GM18870 (cell line): Measurements from ENCODE around the gene BCAS3.

Experiments used
- ATAC-seq: cut with Tn5 transposase; IDR thresholded peaks from one replicate; pipeline ENCODE4 v1.9.1; 2021; ENCODE audit warnings: moderate library complexity; ENCODE audit not compliant: unreplicated experiment

Gene BCAS3

GRCh38 chr17:61116577-61116976 is 438.9 kb downstream of the BCAS3 start:
- no peak for ATAC-seq

- no peak for ATAC-seq
Measured at GRCh38 chr17:61117983-61118382, 440.3 kb downstream of the BCAS3 start.

- no peak for ATAC-seq
Measured at GRCh38 chr17:61118871-61119270, 441.2 kb downstream of the BCAS3 start.

- no peak for ATAC-seq
Measured at GRCh38 chr17:61122326-61122913, 444.8 kb downstream of the BCAS3 start.

- ATAC-seq = no peak
Measured at GRCh38 chr17:61124562-61124961, 446.9 kb downstream of the BCAS3 start.

- ATAC-seq = no peak
Measured at GRCh38 chr17:61126473-61127249, 449.0 kb downstream of the BCAS3 start.

GRCh38 chr17:61127960-61128359 is 450.3 kb downstream of the BCAS3 start:
- no peak for ATAC-seq

GRCh38 chr17:61128661-61129115 is 451.0 kb downstream of the BCAS3 start:
- ATAC-seq = no peak

GRCh38 chr17:61129267-61130254 is 451.9 kb downstream of the BCAS3 start:
- ATAC-seq = no peak

- no peak for ATAC-seq
Measured at GRCh38 chr17:61130330-61130729, 452.7 kb downstream of the BCAS3 start.

GRCh38 chr17:61131585-61131984 is 453.9 kb downstream of the BCAS3 start:
- no peak for ATAC-seq

- no peak for ATAC-seq
Measured at GRCh38 chr17:61132524-61132923, 454.9 kb downstream of the BCAS3 start.

- ATAC-seq = no peak
Measured at GRCh38 chr17:61133853-61134252, 456.2 kb downstream of the BCAS3 start.

- ATAC-seq = no peak
Measured at GRCh38 chr17:61134551-61135235, 457.0 kb downstream of the BCAS3 start.

GRCh38 chr17:61135782-61136181 is 458.1 kb downstream of the BCAS3 start:
- ATAC-seq = no peak

GRCh38 chr17:61136296-61136695 is 458.6 kb downstream of the BCAS3 start:
- ATAC-seq = no peak

GRCh38 chr17:61139219-61139618 is 461.6 kb downstream of the BCAS3 start:
- peak; percentile 92 for ATAC-seq

- no peak for ATAC-seq
Measured at GRCh38 chr17:61140081-61140786, 462.6 kb downstream of the BCAS3 start.

- ATAC-seq = no peak
Measured at GRCh38 chr17:61143026-61143425, 465.4 kb downstream of the BCAS3 start.

- ATAC-seq = no peak
Measured at GRCh38 chr17:61144137-61144536, 466.5 kb downstream of the BCAS3 start.
